Retinal pigment epithelial cell (primary cell): Measurements from ENCODE around the gene ANXA9.

Experiments used
- DNase-seq: peaks from one replicate; pipeline ENCODE4 v3.0.0-alpha.2; 2010; ENCODE audit warnings: low read depth
- H3K4me3 ChIP-seq: 2 replicates; pipeline ENCODE4 v1.5.1; 2011; ENCODE audit warnings: mild to moderate bottlenecking, low read length, control low read depth, moderate library complexity
- CTCF ChIP-seq: conservative IDR thresholded peaks from 2 replicates; pipeline ENCODE4 v1.5.1; 2011; ENCODE audit warnings: low read depth, low read length, control low read depth, inconsistent platforms

Gene ANXA9

DNA sequence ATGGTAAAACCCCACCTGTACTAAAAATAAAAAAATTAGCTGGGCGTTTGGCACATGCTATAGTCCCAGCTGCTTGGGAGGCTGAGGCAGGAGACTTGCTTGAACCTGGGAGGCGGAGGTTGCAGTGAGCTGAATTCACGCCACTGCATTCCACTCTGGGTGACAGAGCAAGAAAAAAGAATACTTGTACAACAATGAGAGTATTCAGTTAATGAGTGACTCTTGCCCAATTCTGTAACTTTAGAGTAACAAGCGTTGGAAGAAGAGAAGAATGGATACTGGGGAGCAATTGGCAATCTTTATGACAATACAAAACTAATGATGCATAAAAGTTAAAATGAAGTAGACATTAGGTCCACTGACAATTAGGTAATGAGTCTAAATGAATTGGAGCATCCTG, 10.5 kb downstream of the ANXA9 start:
- no peak for DNase-seq

GRCh38 chr1:150994248-150994647, 12.2 kb downstream of the ANXA9 start:
- H3K4me3 ChIP-seq, result no peak overlapping the region
- no peak for DNase-seq
- TF ChIP-seq CTCF, result no peak

More for the DNA sequence above, 10.5 kb downstream of the ANXA9 start:
- no peak for TF ChIP-seq CTCF
- H3K4me3 ChIP-seq, result no peak overlapping the region

DNA sequence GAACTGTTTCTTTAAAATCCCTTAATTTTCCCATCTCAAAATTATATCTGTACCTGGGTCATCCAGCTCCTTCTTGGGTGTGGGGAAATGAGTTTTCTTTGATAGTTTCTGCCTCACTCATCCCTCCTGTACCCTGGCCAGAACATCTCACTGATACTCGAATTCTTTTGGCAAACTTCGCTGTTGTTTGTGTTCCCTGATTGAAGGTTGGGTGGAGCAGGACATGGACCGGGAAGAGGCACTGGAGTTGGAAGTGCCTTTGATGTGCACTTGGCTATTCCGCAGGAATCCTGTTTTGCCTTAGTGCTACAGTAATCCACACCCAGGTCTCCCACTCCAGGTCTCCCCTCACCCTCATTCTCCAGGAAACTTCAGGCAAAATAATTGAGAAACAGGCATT, 13.4 kb downstream of the ANXA9 start:
- H3K4me3 ChIP-seq, result no peak overlapping the region
- no peak for DNase-seq
- no peak for TF ChIP-seq CTCF

GRCh38 chr1:150995896-150996295, 13.8 kb downstream of the ANXA9 start:
- H3K4me3 ChIP-seq, result no peak overlapping the region
- no peak for DNase-seq
- TF ChIP-seq CTCF, result peak; percentile 67

DNA sequence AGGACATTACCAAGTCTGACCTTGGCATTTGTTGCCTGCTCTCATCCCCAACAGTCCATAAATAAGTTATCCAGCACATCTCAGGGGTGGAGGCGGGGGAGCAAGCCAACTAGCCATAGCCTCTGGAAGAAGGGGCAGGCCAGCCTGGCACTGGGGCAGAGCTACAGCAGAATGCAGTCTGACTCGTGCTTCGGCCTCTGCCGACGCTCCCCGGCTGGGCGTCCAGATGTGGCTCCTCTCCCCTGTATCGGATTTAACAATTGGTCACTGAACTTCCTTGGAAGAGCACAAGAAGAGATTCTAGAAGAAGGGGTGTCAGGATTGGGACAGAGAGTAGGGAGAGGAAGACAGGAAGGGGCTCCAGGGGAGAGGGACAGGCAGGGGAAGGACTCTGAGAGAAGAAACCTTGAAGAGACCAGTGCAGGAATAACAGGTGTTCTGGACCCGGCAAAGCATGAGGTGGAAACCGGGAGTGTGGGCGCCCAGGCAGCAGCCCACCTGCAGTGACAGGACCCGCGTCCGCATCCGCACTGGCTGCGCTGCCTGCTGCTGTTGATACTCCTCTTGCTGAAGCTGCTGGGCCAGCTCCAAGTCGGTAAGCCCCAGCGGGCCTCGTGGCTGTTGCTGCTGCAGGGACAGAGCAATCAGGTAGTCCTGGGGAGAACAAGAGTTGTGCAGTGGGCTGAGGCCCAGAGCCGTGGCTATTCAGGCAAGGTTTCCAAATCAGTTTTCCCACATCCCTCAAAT, 15.2 kb downstream of the ANXA9 start:
- DNase-seq, result no peak
- no peak overlapping the region for H3K4me3 ChIP-seq
- no peak for TF ChIP-seq CTCF

DNA sequence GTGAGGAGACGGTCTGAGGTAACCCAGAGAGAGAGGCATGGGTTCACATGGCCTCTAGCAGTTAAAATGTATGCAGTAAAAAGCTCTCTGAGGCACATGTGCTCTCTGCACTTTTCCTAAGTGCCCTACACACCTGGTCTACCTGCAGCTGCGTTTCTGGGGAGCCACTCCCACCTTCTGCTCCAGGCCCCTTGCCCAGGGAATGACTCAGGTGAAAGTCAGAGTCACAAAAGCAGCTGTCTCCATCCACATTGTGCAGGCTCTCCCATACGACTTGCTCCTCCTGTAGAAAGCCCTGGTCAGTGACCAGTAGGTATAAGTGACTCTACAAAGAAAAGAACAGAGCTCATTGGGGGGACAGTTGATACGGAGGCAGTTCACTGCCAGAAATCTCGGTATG, 15.9 kb downstream of the ANXA9 start:
- DNase-seq, result no peak
- no peak for TF ChIP-seq CTCF
- no peak overlapping the region for H3K4me3 ChIP-seq

- H3K4me3 ChIP-seq, result no peak overlapping the region
- peak; percentile 35 for DNase-seq
- TF ChIP-seq CTCF, result no peak
These were observed 17.1 kb downstream of the ANXA9 start for GRCh38 chr1:150999051-150999674.
